ENCODE measurements around the gene MRPL38. TPM values are rescaled to one million over a fixed set of nuclear protein-coding genes. Genes with fewer than 3 reads are reported as not detected.
"Not testable (repeated sequence)": the region's sequence is repeated elsewhere in the genome, so short reads cannot be mapped to it uniquely, and the experiment has no call there.

The MRPL38 gene
- total RNA-seq, 2 donors from 2014 or later: 73.7 to 83.4 TPM

GRCh38 chr17:75888484-75888883, 16.2 kb downstream of the MRPL38 start:
- intact Hi-C loops (cut with DNase I): no loop called here
- no peak for DNase-seq
- ATAC-seq: no peak

- ATAC-seq; DNase-seq; intact Hi-C loops (cut with DNase I): not testable (repeated sequence)
Observed at GRCh38 chr17:75885860-75886259, 18.8 kb downstream of the MRPL38 start.

- intact Hi-C loops (cut with DNase I): no loop called here
- ATAC-seq (no peak), DNase-seq (no peak)
Observed at GRCh38 chr17:75885431-75885830, 19.3 kb downstream of the MRPL38 start.

GRCh38 chr17:75881678-75882454, 22.8 kb downstream of the MRPL38 start:
- no peak for ATAC-seq
- no peak for DNase-seq
- intact Hi-C loops (cut with DNase I): no loop called here

GRCh38 chr17:75880266-75880665, 24.4 kb downstream of the MRPL38 start:
- ATAC-seq (no peak), DNase-seq (no peak)
- intact Hi-C loops (cut with DNase I): no loop called here

GRCh38 chr17:75878174-75878998, 26.3 kb downstream of the MRPL38 start, which contains the start of gene TRIM47:
TSS of gene TRIM47 (minus strand) at chr17:75878581. CDS start at chr17:75878548, 33 bp downstream.
- intact Hi-C loops (cut with DNase I): no loop called here
- peak; percentile 79 for DNase-seq
- ATAC-seq: peak; percentile 55 to 65

GRCh38 chr17:75877752-75878173, 26.9 kb downstream of the MRPL38 start:
- DNase-seq: peak; percentile 80
- intact Hi-C loops (cut with DNase I): no loop called here
- ATAC-seq: peak; percentile 67 to 82

GRCh38 chr17:75876938-75877751, 27.5 kb downstream of the MRPL38 start:
- intact Hi-C loops (cut with DNase I): no loop called here

GRCh38 chr17:75876190-75876937, 28.3 kb downstream of the MRPL38 start:
- DNase-seq: peak; percentile 53
- intact Hi-C loops (cut with DNase I): no loop called here
- peak in 1 of 2 donors; percentile 0 for ATAC-seq

More at GRCh38 chr17:75876938-75877751, 27.5 kb downstream of the MRPL38 start:
- ATAC-seq: peak; percentile 67 to 70
- DNase-seq: peak; percentile 95

- ATAC-seq (peak in 1 of 2 donors; percentile 0), DNase-seq (no peak)
- intact Hi-C loops (cut with DNase I): no loop called here
Observed at GRCh38 chr17:75875940-75876189, 28.8 kb downstream of the MRPL38 start.

GRCh38 chr17:75875182-75875939, 29.3 kb downstream of the MRPL38 start:
- intact Hi-C loops (cut with DNase I): no loop called here
- ATAC-seq: no peak
- DNase-seq: no peak

GRCh38 chr17:75874323-75875181, 30.1 kb downstream of the MRPL38 start:
- ATAC-seq: no peak
- intact Hi-C loops (cut with DNase I): no loop called here
- DNase-seq: no peak

GRCh38 chr17:75873587-75874322, 30.9 kb downstream of the MRPL38 start:
- DNase-seq (peak; percentile 59), ATAC-seq (no peak)
- intact Hi-C loops (cut with DNase I): no loop called here

GRCh38 chr17:75872434-75873351, 32.0 kb downstream of the MRPL38 start:
- peak; percentile 91 for DNase-seq
- peak; percentile 51 to 56 for ATAC-seq
- intact Hi-C loops (cut with DNase I): no loop called here

- DNase-seq; intact Hi-C loops (cut with DNase I); ATAC-seq: not testable (repeated sequence)
Observed at GRCh38 chr17:75870228-75870627, 34.5 kb downstream of the MRPL38 start.
